Neural progenitor cell (in vitro differentiated cells): Measurements from ENCODE around the gene TRAPPC4. TPM values are rescaled to one million over a fixed set of nuclear protein-coding genes. Genes with fewer than 3 reads are reported as not detected.

Experiments
- DNase-seq: peaks from one replicate; pipeline ENCODE4 v3.0.0-alpha.2; 2016; ENCODE audit warnings: low spot score
- H2AFZ ChIP-seq: fragments of 200-600 bp; sonication (generic); replicated peaks from 2 replicates; pipeline ENCODE4 v1.6.1; 2016; ENCODE audit warnings: antibody characterized with exemption
- H3F3A ChIP-seq: fragments of 200-600 bp; sonication (generic); 2 replicates; pipeline ENCODE4 v1.6.1; 2016; ENCODE audit warnings: antibody characterized with exemption, low read depth
- H3K27ac ChIP-seq: fragments of 200-600 bp; sonication (generic); 2 replicates; pipeline ENCODE4 v1.5.1; 2016; ENCODE audit warnings: mild to moderate bottlenecking
- H3K27me3 ChIP-seq: fragments of 200-600 bp; sonication (generic); 2 replicates; pipeline ENCODE4 v1.6.1; 2016; ENCODE audit warnings: mild to moderate bottlenecking, moderate library complexity
- H3K36me3 ChIP-seq: fragments of 200-600 bp; sonication (generic); 2 replicates; pipeline ENCODE4 v1.5.1; 2016
- H3K4me1 ChIP-seq: fragments of 200-600 bp; sonication (generic); 2 replicates; pipeline ENCODE4 v1.6.1; 2016; ENCODE audit warnings: mixed run types
- H3K4me2 ChIP-seq: fragments of 200-600 bp; sonication (generic); 2 replicates; pipeline ENCODE4 v1.6.1; 2016
- H3K4me3 ChIP-seq: fragments of 200-600 bp; sonication (generic); 2 replicates; pipeline ENCODE4 v1.5.1; 2016
- H3K79me2 ChIP-seq: fragments of 200-600 bp; sonication (generic); 2 replicates; pipeline ENCODE4 v1.6.1; 2016; ENCODE audit warnings: low read depth
- H3K9ac ChIP-seq: fragments of 200-600 bp; sonication (generic); 2 replicates; pipeline ENCODE4 v1.6.1; 2016
- H3K9me3 ChIP-seq: fragments of 200-600 bp; sonication (generic); 2 replicates; pipeline ENCODE4 v1.5.1; 2016; ENCODE audit warnings: low read depth
- H4K20me1 ChIP-seq: fragments of 200-600 bp; sonication (generic); 2 replicates; pipeline ENCODE4 v1.6.1; 2016; ENCODE audit warnings: low read depth
- H3K27ac Mint-ChIP-seq: 3 replicates; pipeline ENCODE4 v1.8.0; 2021; ENCODE audit warnings: mixed read lengths
- H3K27me3 Mint-ChIP-seq: 2 replicates; pipeline ENCODE4 v1.8.0; 2022; ENCODE audit warnings: low read depth, mild to moderate bottlenecking, inconsistent platforms, moderate library complexity, mixed read lengths; ENCODE audit not compliant: insufficient read depth
- H3K36me3 Mint-ChIP-seq: 3 replicates; pipeline ENCODE4 v1.8.0; 2021; ENCODE audit warnings: mixed read lengths
- H3K4me1 Mint-ChIP-seq: 3 replicates; pipeline ENCODE4 v1.8.0; 2021; ENCODE audit warnings: mixed read lengths
- H3K4me3 Mint-ChIP-seq: 3 replicates; pipeline ENCODE4 v1.8.0; 2021; ENCODE audit warnings: mild to moderate bottlenecking, moderate library complexity, mixed read lengths
- H3K9me3 Mint-ChIP-seq: 3 replicates; pipeline ENCODE4 v1.8.0; 2020; ENCODE audit warnings: mixed read lengths
- EZH2 ChIP-seq: fragments of 200-600 bp; sonication (generic); IDR thresholded peaks from 2 replicates; pipeline ENCODE4 v1.6.1; 2017; ENCODE audit warnings: antibody characterized with exemption, mild to moderate bottlenecking, moderate library complexity
- EZH2phosphoT487 ChIP-seq: fragments of 200-600 bp; sonication (generic); IDR thresholded peaks from 2 replicates; pipeline ENCODE4 v1.6.1; 2017; ENCODE audit warnings: antibody characterized with exemption
- microRNA-seq: library from miRNA; unstranded; fragments of <30 nt; microRNA quantifications from one replicate; pipeline ENCODE4, GENCODE V29; 2016
- small RNA-seq: library from RNA; depleted of rRNA; stranded (forward); fragments of <200 nt; gene quantifications from one replicate; pipeline ENCODE3, GENCODE V24; 2015
- total RNA-seq: library from RNA; depleted of rRNA; stranded (reverse); fragments of >200 nt; gene quantifications from 2 replicates; pipeline ENCODE4 v1.2.3, GENCODE V29; 2015; ENCODE audit warnings: low replicate concordance
- TF ChIP-seq, protein P1 (sequence below): fragments of 200-600 bp; sonication (generic); IDR thresholded peaks from 2 replicates; pipeline ENCODE4 v1.5.1; 2017; ENCODE audit warnings: antibody characterized with exemption, mild to moderate bottlenecking

TRAPPC4 gene
- total RNA-seq, 1 donor from 2014 or later: 53.5 TPM

DNA sequence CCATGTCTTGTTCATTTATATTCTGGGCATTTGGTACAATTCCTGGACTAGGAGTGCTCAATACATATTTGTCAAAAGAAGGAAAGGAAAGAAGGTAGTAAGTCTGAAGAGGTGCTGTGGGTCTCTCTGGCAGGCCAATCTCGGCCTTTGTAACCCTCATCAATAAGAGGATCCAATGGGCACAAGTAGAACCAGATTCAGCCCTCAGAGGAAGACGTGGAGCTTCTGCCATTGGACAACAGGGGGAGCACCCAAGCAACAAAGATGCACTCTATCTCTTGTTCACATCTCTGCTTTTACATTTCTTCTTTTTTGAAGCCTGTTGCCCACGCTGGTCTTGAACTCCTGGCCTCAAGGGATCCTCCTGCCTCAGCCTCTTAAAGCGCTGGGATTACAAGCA, 46.8 kb downstream of the TRAPPC4 start:
- H3K9ac ChIP-seq: no peak overlapping the region
- H3K4me3 ChIP-seq: no peak overlapping the region
- H3K4me1 ChIP-seq: no peaks in the 10 kb centered on the region
- H3K27me3 ChIP-seq: no peaks in the 10 kb centered on the region
- no peaks in the 10 kb centered on the region for H3K9me3 Mint-ChIP-seq
- H2AFZ ChIP-seq: no peak overlapping the region
- H4K20me1 ChIP-seq: no peaks in the 10 kb centered on the region
- TF ChIP-seq, protein P1, sequence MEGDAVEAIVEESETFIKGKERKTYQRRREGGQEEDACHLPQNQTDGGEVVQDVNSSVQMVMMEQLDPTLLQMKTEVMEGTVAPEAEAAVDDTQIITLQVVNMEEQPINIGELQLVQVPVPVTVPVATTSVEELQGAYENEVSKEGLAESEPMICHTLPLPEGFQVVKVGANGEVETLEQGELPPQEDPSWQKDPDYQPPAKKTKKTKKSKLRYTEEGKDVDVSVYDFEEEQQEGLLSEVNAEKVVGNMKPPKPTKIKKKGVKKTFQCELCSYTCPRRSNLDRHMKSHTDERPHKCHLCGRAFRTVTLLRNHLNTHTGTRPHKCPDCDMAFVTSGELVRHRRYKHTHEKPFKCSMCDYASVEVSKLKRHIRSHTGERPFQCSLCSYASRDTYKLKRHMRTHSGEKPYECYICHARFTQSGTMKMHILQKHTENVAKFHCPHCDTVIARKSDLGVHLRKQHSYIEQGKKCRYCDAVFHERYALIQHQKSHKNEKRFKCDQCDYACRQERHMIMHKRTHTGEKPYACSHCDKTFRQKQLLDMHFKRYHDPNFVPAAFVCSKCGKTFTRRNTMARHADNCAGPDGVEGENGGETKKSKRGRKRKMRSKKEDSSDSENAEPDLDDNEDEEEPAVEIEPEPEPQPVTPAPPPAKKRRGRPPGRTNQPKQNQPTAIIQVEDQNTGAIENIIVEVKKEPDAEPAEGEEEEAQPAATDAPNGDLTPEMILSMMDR: peak; percentile 53
- TF ChIP-seq EZH2phosphoT487 (no peak), EZH2 (no peak)
- H3K79me2 ChIP-seq: peaks cover 16% of the 10 kb centered on the region
- peak overlapping the region; percentile 47 for H3K4me3 Mint-ChIP-seq
- H3K36me3 Mint-ChIP-seq: peaks cover 4% of the 10 kb centered on the region
- H3K36me3 ChIP-seq: no peaks in the 10 kb centered on the region
- DNase-seq: peak; percentile 43
- H3K4me1 Mint-ChIP-seq: peaks cover 12% of the 10 kb centered on the region
- H3F3A ChIP-seq: peaks cover 15% of the 10 kb centered on the region
- no peak overlapping the region for H3K27ac ChIP-seq
- no peak overlapping the region for H3K27ac Mint-ChIP-seq
- peaks cover 4% of the 10 kb centered on the region for H3K27me3 Mint-ChIP-seq
- H3K4me2 ChIP-seq: no peak overlapping the region
- no peaks in the 10 kb centered on the region for H3K9me3 ChIP-seq

DNA sequence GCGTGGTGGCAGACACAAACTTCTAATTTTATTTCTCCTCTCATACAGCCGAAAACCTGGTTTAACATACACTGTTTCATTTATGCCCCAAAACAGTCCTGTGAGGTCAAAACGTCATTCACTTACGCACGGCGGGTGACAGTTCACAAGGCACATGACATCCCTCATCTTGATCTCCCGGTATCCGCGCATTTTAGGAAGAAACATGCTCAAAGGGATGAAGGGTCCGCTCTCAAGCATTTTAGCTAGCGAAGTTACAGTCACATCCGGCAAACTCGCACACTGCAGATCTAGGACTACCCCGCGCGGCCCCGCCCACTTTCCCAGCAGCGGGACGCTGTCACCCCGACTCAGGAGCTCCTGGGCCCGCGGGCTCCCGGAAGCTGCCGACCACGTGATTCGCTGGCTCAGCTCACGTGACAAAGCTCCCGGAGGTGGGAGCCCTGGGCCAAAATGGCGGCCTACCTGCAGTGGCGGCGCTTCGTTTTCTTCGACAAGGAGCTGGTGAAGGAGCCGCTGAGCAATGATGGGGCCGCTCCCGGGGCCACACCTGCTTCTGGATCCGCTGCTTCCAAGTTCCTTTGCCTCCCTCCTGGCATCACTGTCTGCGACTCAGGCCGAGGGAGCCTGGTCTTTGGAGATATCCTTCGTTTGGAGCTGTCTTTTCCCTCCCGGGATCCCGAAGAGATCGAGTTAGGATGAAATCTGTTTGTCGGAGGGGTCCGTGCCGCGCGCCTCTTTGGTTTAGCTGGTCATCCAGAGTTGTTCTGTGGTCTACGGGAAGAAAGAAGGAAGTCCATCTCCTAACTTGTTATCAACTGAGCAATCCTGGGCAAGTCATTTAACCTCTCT, 49.0 kb downstream of the TRAPPC4 start, which contains the start of gene VPS11:
Gene VPS11 (plus strand): TSS at position 448 of the 852 bp plus-strand sequence. CDS start 6 bp downstream, at position 454.
- Histone ChIP-seq H3K9me3 (no peaks in the 10 kb centered on the region), H3F3A (peaks cover 15% of the 10 kb centered on the region), H3K79me2 (peaks cover 16% of the 10 kb centered on the region), H3K4me1 (no peaks in the 10 kb centered on the region), H3K27me3 (no peaks in the 10 kb centered on the region), H3K4me3 (peak within 1 kb of the TSS; percentile 89), H3K4me2 (peak within 1 kb of the TSS; percentile 82), H3K9ac (peak within 1 kb of the TSS; percentile 91), H3K36me3 (no peaks in the 10 kb centered on the region), H3K27ac (peak within 1 kb of the TSS; percentile 74), H2AFZ (peak within 1 kb of the TSS; percentile 90), H4K20me1 (no peaks in the 10 kb centered on the region)
- TF ChIP-seq EZH2phosphoT487: no peak
- TF ChIP-seq, protein P1: no peak
- TF ChIP-seq EZH2: peak; percentile 16
- peaks cover 4% of the 10 kb centered on the region for H3K36me3 Mint-ChIP-seq
- peak within 1 kb of the TSS; percentile 96 for H3K27ac Mint-ChIP-seq
- H3K27me3 Mint-ChIP-seq: peaks cover 4% of the 10 kb centered on the region
- H3K4me1 Mint-ChIP-seq: peaks cover 12% of the 10 kb centered on the region
- DNase-seq: peak; percentile 98
- no peaks in the 10 kb centered on the region for H3K9me3 Mint-ChIP-seq
- H3K4me3 Mint-ChIP-seq: peak within 1 kb of the TSS; percentile 95

Small RNA genes lying within 50 kb of the gene (microRNA-seq; reads per million reads assigned to microRNA genes)
- not detected for gene MIR3656

Small RNA genes lying within 50 kb of the gene (small RNA-seq; reads per million reads assigned to genes)
- gene AP003392.2: not detected
- gene RF00017: not detected
- not detected for gene RF00019

Other genes starting within 250 kb of the TRAPPC4 start
- gene DDX6, start 227.6 kb upstream of the TRAPPC4 start, total RNA-seq: 191 and 332 TPM in 2 replicates
- not detected in 2 replicates for gene CXCR5, start 134.9 kb upstream of the TRAPPC4 start, total RNA-seq
- gene BCL9L, start 92.8 kb upstream of the TRAPPC4 start, total RNA-seq: 3.0 and 7.2 TPM in 2 replicates
- 0.43 TPM in 1 of 2 replicates, not detected in the other for gene UPK2, start 62.5 kb upstream of the TRAPPC4 start, total RNA-seq
- not detected in 2 replicates for gene FOXR1, start 47.0 kb upstream of the TRAPPC4 start, total RNA-seq
- 42.9 and 46.4 TPM in 2 replicates for gene CENATAC, start 20.6 kb upstream of the TRAPPC4 start, total RNA-seq
- gene RPS25, start 423 bp upstream of the TRAPPC4 start, total RNA-seq: 2,482 and 2,538 TPM in 2 replicates
- gene SLC37A4, start 12.1 kb downstream of the TRAPPC4 start, total RNA-seq: 55.2 and 89.0 TPM in 2 replicates
- 129 and 203 TPM in 2 replicates for gene HYOU1, start 38.4 kb downstream of the TRAPPC4 start, total RNA-seq
- 10.4 and 20.7 TPM in 2 replicates for gene VPS11, start 49.1 kb downstream of the TRAPPC4 start, total RNA-seq
- 30.0 and 31.1 TPM in 2 replicates for gene HMBS, start 66.1 kb downstream of the TRAPPC4 start, total RNA-seq
- 13.4 and 24.3 TPM in 2 replicates for gene DPAGT1, start 83.1 kb downstream of the TRAPPC4 start, total RNA-seq
- 1.5 and 3.7 TPM in 2 replicates for gene C2CD2L, start 88.6 kb downstream of the TRAPPC4 start, total RNA-seq
- gene HINFP, start 102.8 kb downstream of the TRAPPC4 start, total RNA-seq: 32.5 and 47.3 TPM in 2 replicates
- 0.24 and 0.65 TPM in 2 replicates for gene ABCG4, start 130.3 kb downstream of the TRAPPC4 start, total RNA-seq
- 10.2 and 34.8 TPM in 2 replicates for gene NLRX1, start 150.0 kb downstream of the TRAPPC4 start, total RNA-seq
- gene NHERF4, start 166.7 kb downstream of the TRAPPC4 start, total RNA-seq: 0.12 TPM in 1 of 2 replicates, not detected in the other
- gene CBL, start 187.6 kb downstream of the TRAPPC4 start, total RNA-seq: 20.7 and 20.8 TPM in 2 replicates